Right ventricle myocardium superior (tissue), 1 donor: Measurements from ENCODE around the gene ANKRD60. TPM values are rescaled to one million over a fixed set of nuclear protein-coding genes. Genes with fewer than 3 reads are reported as not detected.

ENCODE experiments used
- ATAC-seq: fragments of 200-7000 bp; cut with Tn5 transposase; one replicate; pipeline ENCODE4 v1.9.1; 2020; ENCODE audit warnings: mild to moderate bottlenecking; ENCODE audit not compliant: poor library complexity
- DNase-seq: peaks from one replicate; pipeline ENCODE4 v3.0.0-alpha.2; 2020
- intact Hi-C: fragments of 100-400 bp; cut with DNase I; formaldehyde crosslinking; loops from one replicate; pipeline ENCODE4 v1.11.2; 2022
- total RNA-seq: library from RNA; stranded (reverse); fragmentation: NEBNext Ultra II Directional; extraction: Animal tissue kit (Norgen Biotek cat#: 25700); gene quantifications from one replicate; pipeline ENCODE4 v1.2.1, GENCODE V29; 2021
- donor health status: DM: no; HTN: yes; CAD: no; lungs with severe emphysema.

The ANKRD60 gene
- total RNA-seq, 1 donor from 2014 or later = not detected

DNA sequence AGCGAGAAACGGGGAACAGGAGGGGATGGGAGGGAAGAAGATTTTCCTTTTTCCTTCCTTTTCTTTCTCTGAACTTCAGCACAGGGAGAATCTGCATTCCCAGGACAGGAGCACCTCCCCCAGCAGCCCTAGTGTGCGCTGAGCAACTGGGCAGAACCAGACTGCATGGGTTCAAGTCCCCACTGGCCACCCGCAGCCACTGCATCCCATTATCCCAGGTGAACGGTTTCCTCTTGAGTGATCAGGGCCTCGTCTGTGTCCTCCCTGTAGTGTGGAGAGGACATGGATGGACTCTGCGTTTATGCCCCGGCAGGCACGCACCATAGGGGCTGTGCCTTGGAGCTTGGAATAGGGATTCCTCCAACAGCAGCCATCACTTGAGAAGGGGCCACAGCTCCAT lies 53.0 kb downstream of the ANKRD60 start:
- intact Hi-C loops = loop anchor here (5.0 to 10.0 kb wide), 2 partner anchors 81 to 518 kb away; no protein-coding TSS in a partner anchor
- ATAC-seq = no peak
- peak; percentile 34 for DNase-seq

DNA sequence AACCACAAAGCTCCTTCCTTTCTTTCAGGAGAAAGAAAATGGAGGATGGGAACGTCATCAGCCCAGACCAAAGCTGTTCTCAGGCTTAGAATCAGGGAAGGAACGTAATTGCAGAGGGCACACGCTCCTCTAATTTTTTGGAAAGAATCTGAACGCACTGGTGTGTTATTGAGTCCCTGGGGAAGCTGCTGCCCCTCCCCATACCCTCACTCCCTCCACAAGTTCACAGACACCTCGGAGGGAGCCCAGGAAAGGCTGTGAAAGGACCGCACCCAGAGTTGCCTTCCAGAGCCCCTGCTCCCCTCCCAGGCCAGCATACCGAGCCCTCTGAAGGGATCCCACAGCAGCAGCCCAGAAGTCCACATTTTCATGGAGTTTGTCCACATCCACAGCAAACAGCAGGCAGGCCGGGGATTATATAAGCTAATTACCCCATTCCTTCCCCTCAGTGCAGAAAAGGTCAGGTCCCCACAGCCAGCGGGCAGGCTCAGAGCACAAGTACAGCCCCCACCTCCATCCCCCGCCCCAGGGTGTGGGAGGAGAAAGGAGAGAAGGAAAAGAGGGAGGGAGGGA lies 53.7 kb downstream of the ANKRD60 start:
- intact Hi-C loops = loop anchor here (5.0 to 10.0 kb wide), 2 partner anchors 80 to 517 kb away; no protein-coding TSS in a partner anchor
- DNase-seq (peak; percentile 83), ATAC-seq (peak; percentile 81)

DNA sequence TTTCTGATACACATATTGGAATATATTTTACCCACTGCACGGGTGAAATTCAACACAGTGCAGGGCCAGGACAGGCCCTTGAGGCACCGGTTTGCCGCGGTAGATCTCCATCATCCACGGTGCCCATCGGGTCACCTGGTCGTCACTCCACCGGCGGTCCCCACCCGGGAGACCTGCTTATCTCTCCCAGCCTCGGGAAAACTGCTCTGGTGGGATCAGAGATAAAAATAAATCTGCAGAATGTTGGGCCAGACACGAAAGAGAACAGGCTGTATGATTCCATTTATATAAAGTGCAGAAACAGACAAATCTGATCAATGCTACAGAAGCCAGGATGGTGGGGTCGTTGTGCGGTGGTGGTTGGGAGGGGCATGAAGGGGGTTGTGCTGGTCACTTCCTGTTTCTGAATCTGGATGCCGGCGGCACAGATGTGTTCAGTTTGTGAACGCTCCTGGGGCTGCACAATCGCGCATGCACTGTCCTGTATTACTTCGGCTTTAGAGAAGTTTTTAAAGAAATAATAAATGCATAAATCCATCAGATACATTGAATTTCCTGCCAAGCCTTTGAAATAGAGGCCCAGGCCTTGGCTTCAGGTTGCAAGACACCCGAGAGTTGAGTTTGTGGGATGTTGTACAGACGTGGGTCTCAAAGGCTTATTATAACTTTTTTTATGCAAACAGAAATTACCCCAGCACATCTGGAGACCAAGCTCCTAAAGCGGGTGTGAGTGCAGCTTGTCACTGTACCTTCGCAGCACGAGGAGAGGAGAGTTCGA lies 54.3 kb downstream of the ANKRD60 start:
- DNase-seq = peak; percentile 45
- intact Hi-C loops = loop anchor here (10.0 kb wide), 1 partner anchor 79 kb away; no protein-coding TSS in a partner anchor
- ATAC-seq = peak; percentile 64

DNA sequence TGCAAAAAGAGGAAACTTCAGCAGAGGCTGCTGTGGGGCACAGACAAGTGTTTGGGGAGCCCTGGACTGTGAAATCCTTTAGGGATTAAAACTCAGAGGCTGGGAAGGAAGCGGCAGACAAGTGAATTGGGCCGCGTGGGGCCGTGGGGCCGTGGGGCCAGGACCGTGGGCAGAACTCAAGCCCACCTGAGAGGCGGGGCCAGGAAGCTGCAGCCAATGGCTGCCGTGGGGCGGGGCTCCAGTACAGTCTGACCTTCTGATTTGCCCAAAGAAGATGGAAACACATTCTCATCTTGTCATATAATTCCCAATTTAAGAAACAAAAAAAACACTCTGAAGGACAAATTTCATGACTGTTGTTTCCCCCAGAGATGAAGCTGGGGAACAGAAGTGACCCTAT lies 55.4 kb downstream of the ANKRD60 start:
- DNase-seq = peak; percentile 9
- no peak for ATAC-seq
- intact Hi-C loops = loop anchor here (10.0 kb wide), 1 partner anchor 78 kb away; no protein-coding TSS in a partner anchor

DNA sequence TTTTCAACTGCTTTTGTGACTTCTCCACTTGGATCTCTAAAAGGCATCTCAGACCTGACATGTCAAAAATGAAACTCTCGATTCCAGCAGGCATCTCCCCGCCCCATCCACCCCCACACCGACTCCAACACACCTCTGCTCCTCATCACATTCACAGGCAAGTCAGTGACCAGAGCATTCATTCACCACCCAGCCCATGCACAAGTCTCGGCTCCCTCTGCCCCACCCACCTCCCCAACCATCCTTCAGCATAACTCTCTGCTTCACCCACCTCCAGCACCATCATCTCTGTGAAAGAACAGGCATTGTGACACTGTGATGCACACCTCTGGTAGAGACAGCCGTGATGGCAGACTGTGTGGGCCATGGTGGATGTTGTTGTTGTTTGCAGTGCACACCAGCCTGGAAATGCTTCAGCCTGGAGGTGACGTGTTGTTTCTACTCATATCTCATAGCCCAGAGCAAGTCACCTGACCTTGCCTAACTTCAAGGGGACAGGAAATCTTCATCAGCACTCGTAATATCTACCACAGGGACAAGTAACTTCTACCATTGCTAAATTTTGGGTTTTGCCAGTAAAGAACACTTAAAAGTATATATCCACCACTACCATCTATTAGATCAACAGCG lies 56.5 kb downstream of the ANKRD60 start:
- intact Hi-C loops = loop anchor here (10.0 kb wide), 1 partner anchor 77 kb away; no protein-coding TSS in a partner anchor
- peak; percentile 6 for DNase-seq
- no peak for ATAC-seq

DNA sequence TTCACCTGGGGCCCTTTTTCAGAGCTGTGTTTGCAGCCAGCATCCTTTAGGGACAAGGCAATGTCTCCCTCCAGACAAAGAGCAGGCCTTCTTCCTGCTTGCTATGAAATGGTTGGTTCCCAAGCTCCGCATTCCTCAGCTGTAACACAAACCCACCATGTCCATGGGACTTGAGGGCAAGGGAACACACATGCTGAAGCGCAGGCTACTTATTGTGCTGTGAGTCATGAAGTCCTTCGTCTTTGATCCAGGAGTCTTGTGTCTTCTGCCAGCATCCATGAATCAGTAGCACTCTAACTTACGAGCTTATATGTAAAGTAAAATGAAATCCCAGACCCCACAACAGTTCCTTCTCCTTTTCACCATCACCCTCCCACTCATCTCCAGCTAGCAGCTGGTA lies 59.0 kb downstream of the ANKRD60 start:
- DNase-seq (peak; percentile 1), ATAC-seq (no peak)
- intact Hi-C loops = no loop called here

DNA sequence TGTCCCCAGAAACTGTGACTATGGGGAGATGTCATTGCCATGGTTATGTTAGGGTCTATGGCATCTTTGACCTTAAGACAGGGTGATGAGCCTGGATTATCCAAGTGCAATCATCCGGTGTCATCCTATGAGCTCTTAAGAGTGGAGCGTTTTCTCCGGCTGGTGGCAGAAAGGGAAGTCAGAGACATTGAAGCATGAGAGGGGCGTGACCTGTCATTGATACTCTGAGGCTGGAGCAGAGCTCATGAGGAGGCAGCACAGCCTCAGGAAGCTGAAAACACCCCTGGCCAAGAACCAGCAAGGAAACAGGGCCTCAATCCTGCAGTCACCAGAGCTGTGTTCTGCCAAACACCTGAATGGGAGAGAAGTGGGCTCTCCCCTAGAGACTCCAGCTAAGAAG lies 59.6 kb downstream of the ANKRD60 start:
- peak; percentile 2 for DNase-seq
- intact Hi-C loops = no loop called here
- no peak for ATAC-seq

DNA sequence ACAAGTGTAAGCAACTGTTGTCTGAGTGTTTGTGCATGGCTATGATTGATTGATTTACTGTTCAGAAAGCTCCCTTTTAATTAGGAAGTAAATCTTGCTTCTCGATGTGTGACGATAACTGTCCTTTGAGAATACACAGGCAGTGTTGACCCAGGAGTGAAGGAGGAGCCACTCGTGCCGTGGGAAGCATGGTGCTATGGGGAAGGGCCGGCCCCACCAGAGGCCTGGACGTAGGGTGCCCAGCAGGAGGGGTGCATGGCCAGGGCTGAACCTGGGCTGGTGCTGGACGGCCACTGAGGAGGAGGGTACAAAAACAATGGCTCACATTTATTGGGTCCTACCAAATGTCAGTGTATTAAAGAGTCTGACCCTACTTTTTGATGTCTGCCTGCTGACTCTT lies 60.7 kb downstream of the ANKRD60 start:
- ATAC-seq (no peak), DNase-seq (peak; percentile 30)
- intact Hi-C loops = no loop called here

Other genes with a start within 250 kb of the ANKRD60 start
- gene RAB22A, start 81.1 kb upstream of the ANKRD60 start, total RNA-seq = 5.8 TPM
- gene VAPB, start 160.6 kb upstream of the ANKRD60 start, total RNA-seq = 66.7 TPM